HG03571 (cell line): ENCODE data around the gene TOR4A.
"Not testable (repeated sequence)": the region's sequence is repeated elsewhere in the genome, so short reads cannot be mapped to it uniquely, and the experiment has no call there.

Experiments
- ATAC-seq: cut with Tn5 transposase; IDR thresholded peaks from one replicate; pipeline ENCODE4 v1.9.1; 2021; ENCODE audit not compliant: unreplicated experiment

Gene TOR4A

GRCh38 chr9:137251490-137252268 lies 25.8 kb upstream of the TOR4A start:
- no peak for ATAC-seq

- ATAC-seq, result no peak
Measured at GRCh38 chr9:137252555-137253506, 24.7 kb upstream of the TOR4A start.

GRCh38 chr9:137253717-137254623 lies 23.6 kb upstream of the TOR4A start:
- no peak for ATAC-seq

- peak; percentile 72 for ATAC-seq
Measured at GRCh38 chr9:137254624-137255447, 22.7 kb upstream of the TOR4A start, which contains the start of gene NELFB. Gene NELFB (plus strand): TSS chr9:137255327.

GRCh38 chr9:137255448-137256114 lies 21.9 kb upstream of the TOR4A start:
- peak; percentile 18 for ATAC-seq

- ATAC-seq, result no peak
Measured at GRCh38 chr9:137256362-137256761, 21.2 kb upstream of the TOR4A start.

GRCh38 chr9:137256856-137257255 lies 20.7 kb upstream of the TOR4A start:
- ATAC-seq, result no peak

- ATAC-seq, result not testable (repeated sequence)
Measured at GRCh38 chr9:137262173-137262908, 15.2 kb upstream of the TOR4A start.

- ATAC-seq, result no peak
Measured at GRCh38 chr9:137262909-137263285, 14.6 kb upstream of the TOR4A start.

- ATAC-seq, result no peak
Measured at GRCh38 chr9:137263506-137263905, 14.0 kb upstream of the TOR4A start.

GRCh38 chr9:137264067-137264466 lies 13.5 kb upstream of the TOR4A start:
- no peak for ATAC-seq

GRCh38 chr9:137265496-137266161 lies 11.9 kb upstream of the TOR4A start:
- ATAC-seq, result no peak

GRCh38 chr9:137266162-137266527 lies 11.4 kb upstream of the TOR4A start:
- no peak for ATAC-seq

GRCh38 chr9:137266585-137267453 lies 10.7 kb upstream of the TOR4A start:
- no peak for ATAC-seq

- ATAC-seq, result no peak
Measured at GRCh38 chr9:137267933-137268355, 9.6 kb upstream of the TOR4A start.

GRCh38 chr9:137268538-137269201 lies 8.9 kb upstream of the TOR4A start:
- no peak for ATAC-seq
